DND-41 (cell line): ENCODE measurements around the gene ALKBH2.
"Not testable (repeated sequence)": the region's sequence is repeated elsewhere in the genome, so short reads cannot be mapped to it uniquely, and the experiment has no call there.

Experiments
- ATAC-seq: fragments of 200-7000 bp; cut with Tn5 transposase; 3 replicates; pipeline ENCODE4 v1.9.1; 2021; ENCODE audit warnings: low read depth; ENCODE audit not compliant: insufficient read depth
- DNase-seq: peaks from one replicate; pipeline ENCODE4 v3.0.0-alpha.2; 2020
- H2AFZ ChIP-seq: 2 replicates; pipeline ENCODE4 v1.6.0; 2012; ENCODE audit warnings: low read depth, low read length
- H3K27ac ChIP-seq: 2 replicates; pipeline ENCODE4 v1.5.1; 2012; ENCODE audit warnings: low read length, inconsistent platforms
- H3K27me3 ChIP-seq: fragments of 200-600 bp; sonication (generic); 2 replicates; pipeline ENCODE4 v1.6.0; 2012; ENCODE audit warnings: low read length, mild to moderate bottlenecking, inconsistent platforms; ENCODE audit not compliant: insufficient read depth, poor library complexity
- H3K36me3 ChIP-seq: 2 replicates; pipeline ENCODE4 v1.5.1; 2012; ENCODE audit warnings: low read length, inconsistent platforms; ENCODE audit not compliant: insufficient read depth
- H3K4me1 ChIP-seq: 2 replicates; pipeline ENCODE4 v1.5.1; 2012; ENCODE audit warnings: mild to moderate bottlenecking, low read length; ENCODE audit not compliant: insufficient read depth
- H3K4me2 ChIP-seq: 2 replicates; pipeline ENCODE4 v1.6.0; 2012; ENCODE audit warnings: mild to moderate bottlenecking, moderate library complexity, low read length, inconsistent platforms; ENCODE audit not compliant: insufficient read depth
- H3K4me3 ChIP-seq, 2 experiments: fragments of 200-600 bp in 1 of 2; shearing (Covaris generic) in 1 of 2; 2 replicates each; pipeline ENCODE4 v1.5.1; 2012 to 2016; ENCODE audit warnings: inconsistent platforms in 2 of 2, low read length in 2 of 2, mild to moderate bottlenecking in 2 of 2, low read depth in 1 of 2, moderate library complexity in 1 of 2
- H3K79me2 ChIP-seq: 2 replicates; pipeline ENCODE4 v1.6.0; 2012; ENCODE audit warnings: low read length, inconsistent platforms; ENCODE audit not compliant: insufficient read depth
- H3K9ac ChIP-seq: 2 replicates; pipeline ENCODE4 v1.6.0; 2012; ENCODE audit warnings: low read depth, mild to moderate bottlenecking, inconsistent platforms, low read length, moderate library complexity
- H3K9me3 ChIP-seq: 2 replicates; pipeline ENCODE4 v1.5.1; 2012; ENCODE audit warnings: low read length, moderate library complexity, mild to moderate bottlenecking, inconsistent platforms; ENCODE audit not compliant: insufficient read depth, severe bottlenecking
- H4K20me1 ChIP-seq: 2 replicates; pipeline ENCODE4 v1.6.0; 2012; ENCODE audit warnings: low read length; ENCODE audit not compliant: insufficient read depth
- CTCF ChIP-seq: IDR thresholded peaks from 2 replicates; pipeline ENCODE4 v1.5.1; 2012; ENCODE audit warnings: borderline replicate concordance, low read length, moderate library complexity, mild to moderate bottlenecking; ENCODE audit not compliant: poor library complexity, severe bottlenecking; ENCODE audit errors: extremely low read depth
- EZH2 ChIP-seq: IDR thresholded peaks from 3 replicates; pipeline ENCODE4 v1.6.1; 2012; ENCODE audit warnings: borderline replicate concordance, low read depth, mild to moderate bottlenecking, moderate library complexity, low read length, inconsistent platforms; ENCODE audit not compliant: severe bottlenecking

The ALKBH2 gene

GRCh38 chr12:109054520-109054919 is 38.8 kb downstream of the ALKBH2 start:
- Histone ChIP-seq H3K27me3 (no peaks in the 10 kb centered on the region), H3K9me3 (no peaks in the 10 kb centered on the region), H4K20me1 (no peaks in the 10 kb centered on the region), H3K4me2 (no peak overlapping the region), H3K4me1 (peaks cover 23% of the 10 kb centered on the region), H3K27ac (no peak overlapping the region), H3K9ac (no peak overlapping the region), H3K4me3 (no peak overlapping the region; a peak in 1 of 4 replicates), H3K36me3 (peaks cover 16% of the 10 kb centered on the region), H3K79me2 (peaks cover 15% of the 10 kb centered on the region), H2AFZ (no peak overlapping the region)
- ATAC-seq (no peak), DNase-seq (no peak)
- TF ChIP-seq CTCF = no peak
- no peak for TF ChIP-seq EZH2

GRCh38 chr12:109054124-109054513 is 39.2 kb downstream of the ALKBH2 start:
- not testable (repeated sequence) for H4K20me1 ChIP-seq, ATAC-seq, H3K9me3 ChIP-seq, H3K27ac ChIP-seq, DNase-seq, H3K27me3 ChIP-seq
- Histone ChIP-seq H3K4me2 (peak overlapping the region; percentile 87), H3K4me3 (peak overlapping the region in 1 of 2 experiments; percentile 89; a peak in 3 of 4 replicates), H2AFZ (peak overlapping the region; percentile 100; the same call in 1 of the 2 replicates), H3K4me1 (peaks cover 23% of the 10 kb centered on the region), H3K36me3 (peaks cover 16% of the 10 kb centered on the region), H3K9ac (peak overlapping the region; percentile 83), H3K79me2 (peaks cover 15% of the 10 kb centered on the region)

GRCh38 chr12:109053382-109054123 is 39.7 kb downstream of the ALKBH2 start:
- Histone ChIP-seq H4K20me1 (no peaks in the 10 kb centered on the region), H3K9ac (peak overlapping the region; percentile 83), H2AFZ (peak overlapping the region; percentile 100), H3K36me3 (peaks cover 12% of the 10 kb centered on the region), H3K4me1 (peaks cover 23% of the 10 kb centered on the region), H3K27ac (peak overlapping the region; percentile 80), H3K27me3 (no peaks in the 10 kb centered on the region), H3K4me2 (peak overlapping the region; percentile 87), H3K9me3 (no peaks in the 10 kb centered on the region), H3K79me2 (peaks cover 15% of the 10 kb centered on the region), H3K4me3 (peak overlapping the region; percentile 55 to 89; a peak in 3 of 4 replicates)
- ATAC-seq = peak; percentile 63
- DNase-seq = peak; percentile 8
- TF ChIP-seq EZH2 = no peak
- TF ChIP-seq CTCF = no peak
